Tibial artery (tissue), 4 donors: ENCODE data around the gene IFNA5.

Source experiments
- DNase-seq, 2 donors: peaks; one replicate each; pipeline ENCODE4 v3.0.0-alpha.2; 2019
- H3K27ac ChIP-seq, 2 donors: fragments of 200-600 bp; sonication (generic) in 1 of 2; 1 replicate in 1 of 2; 2 replicates in 1 of 2; pipeline ENCODE4 v1.5.1; 2018 to 2019; ENCODE audit warnings: mild to moderate bottlenecking in 1 of 2
- H3K27me3 ChIP-seq, 2 donors: fragments of 200-600 bp; sonication (generic) in 1 of 2; one replicate each; pipeline versions ENCODE4 v1.5.1 to v1.6.0; 2016 to 2019
- H3K36me3 ChIP-seq, 3 donors: fragments of 200-600 bp; sonication (generic) in 2 of 3; one replicate each; pipeline ENCODE4 v1.5.1; 2016 to 2019; ENCODE audit warnings: mild to moderate bottlenecking in 2 of 3
- H3K4me1 ChIP-seq, 4 donors: fragments of 200-600 bp; sonication (generic) in 2 of 4; 1 replicate in 3 of 4; 2 replicates in 1 of 4; pipeline ENCODE4 v1.5.1; 2016 to 2019
- H3K4me3 ChIP-seq, 2 donors: fragments of 200-600 bp; sonication (generic) in 1 of 2; 1 replicate in 1 of 2; 2 replicates in 1 of 2; pipeline ENCODE4 v1.5.1; 2018 to 2019; ENCODE audit warnings: mild to moderate bottlenecking in 2 of 2
- H3K9me3 ChIP-seq, 3 donors: fragments of 200-600 bp; sonication (generic) in 1 of 3; one replicate each; pipeline ENCODE4 v1.5.1; 2016 to 2019
- CTCF ChIP-seq, 2 experiments: fragments of 200-600 bp in 1 of 2; fragments of 450-650 bp in 1 of 2; IDR thresholded peaks; one replicate each; pipeline ENCODE4 v1.5.1; 2017 to 2019; ENCODE audit warnings: antibody characterized with exemption in 2 of 2, mild to moderate bottlenecking in 1 of 2, moderate library complexity in 1 of 2
- intact Hi-C: fragments of 100-400 bp; cut with DNase I; formaldehyde crosslinking; loops from one replicate; pipeline ENCODE4 v1.15.0; 2023; ENCODE audit warnings: low total_unique reads

Gene IFNA5

GRCh38 chr9:21287280-21287679, 17.8 kb downstream of the IFNA5 start:
- Histone ChIP-seq H3K27ac (no peak overlapping the region), H3K9me3 (no peaks in the 10 kb centered on the region), H3K27me3 (no peaks in the 10 kb centered on the region), H3K36me3 (no peaks in the 10 kb centered on the region), H3K4me3 (no peak overlapping the region), H3K4me1 (no peaks in the 10 kb centered on the region)
- no peak for TF ChIP-seq CTCF (IDR thresholded peaks at IDR 0.05)
- no peak for DNase-seq
- intact Hi-C loops, result no loop called here

GRCh38 chr9:21286659-21287058, 18.5 kb downstream of the IFNA5 start:
- no peaks in the 10 kb centered on the region for H3K36me3 ChIP-seq
- DNase-seq, result no peak
- H3K4me1 ChIP-seq, result no peaks in the 10 kb centered on the region
- intact Hi-C loops, result no loop called here
- H3K27ac ChIP-seq, result no peak overlapping the region
- no peak for TF ChIP-seq CTCF (IDR thresholded peaks at IDR 0.05)
- no peak overlapping the region for H3K4me3 ChIP-seq
- H3K27me3 ChIP-seq, result no peaks in the 10 kb centered on the region
- no peaks in the 10 kb centered on the region for H3K9me3 ChIP-seq

GRCh38 chr9:21286099-21286498, 19.0 kb downstream of the IFNA5 start:
- Histone ChIP-seq H3K36me3 (no peaks in the 10 kb centered on the region), H3K4me3 (no peak overlapping the region), H3K9me3 (no peaks in the 10 kb centered on the region), H3K27me3 (no peaks in the 10 kb centered on the region), H3K4me1 (no peaks in the 10 kb centered on the region), H3K27ac (no peak overlapping the region)
- no peak for DNase-seq
- TF ChIP-seq CTCF (IDR thresholded peaks at IDR 0.05), result no peak
- intact Hi-C loops, result no loop called here

GRCh38 chr9:21281275-21281674, 23.8 kb downstream of the IFNA5 start:
- no peak for DNase-seq
- H3K27ac ChIP-seq, result no peak overlapping the region
- H3K27me3 ChIP-seq, result no peaks in the 10 kb centered on the region
- H3K4me3 ChIP-seq, result no peak overlapping the region
- no peak for TF ChIP-seq CTCF (IDR thresholded peaks at IDR 0.05)
- no peaks in the 10 kb centered on the region for H3K4me1 ChIP-seq
- intact Hi-C loops, result no loop called here
- no peaks in the 10 kb centered on the region for H3K36me3 ChIP-seq
- H3K9me3 ChIP-seq, result no peaks in the 10 kb centered on the region

- no peak for TF ChIP-seq CTCF (IDR thresholded peaks at IDR 0.05)
- H3K9me3 ChIP-seq, result peaks cover 0 to 8% (median 0%) of the 10 kb centered on the region in 3 donors
- intact Hi-C loops, result no loop called here
Measured at GRCh38 chr9:21268347-21268657, 36.8 kb downstream of the IFNA5 start.

More at GRCh38 chr9:21268347-21268657, 36.8 kb downstream of the IFNA5 start:
- H3K27me3 ChIP-seq, result no peaks in the 10 kb centered on the region
- no peak overlapping the region for H3K27ac ChIP-seq
- no peaks in the 10 kb centered on the region for H3K4me1 ChIP-seq
- no peak for DNase-seq
- H3K36me3 ChIP-seq, result no peaks in the 10 kb centered on the region
- no peak overlapping the region for H3K4me3 ChIP-seq
